ENCODE measurements around the gene HCRTR1. TPM values are rescaled to one million over a fixed set of nuclear protein-coding genes. Genes with fewer than 3 reads are reported as not detected.

HCRTR1 gene
- total and polyA plus RNA-seq, 10 of the 15 experiments (the other 5 are each of a cell fraction or from before 2014, with no cell fraction given) = not detected

DNA sequence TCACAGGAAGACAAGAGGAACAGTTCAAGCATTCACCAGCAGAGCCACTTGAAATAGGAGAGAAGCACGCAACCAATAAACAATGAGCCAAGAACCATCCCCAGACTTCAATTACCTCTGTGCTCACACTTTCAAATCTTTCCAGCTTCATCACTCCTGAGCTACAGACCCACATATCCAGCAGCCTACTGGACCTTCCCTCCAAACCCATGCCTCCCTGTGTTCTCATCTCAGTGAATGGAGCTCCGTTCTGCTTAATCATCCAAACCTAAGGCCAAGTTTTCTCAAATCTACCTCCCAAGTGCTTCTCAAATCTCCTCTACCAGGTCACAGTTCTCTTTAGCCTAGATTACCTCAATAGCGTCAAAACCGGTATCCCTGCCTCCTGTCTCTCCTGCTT is 23.5 kb downstream of the HCRTR1 start:
- Histone ChIP-seq H3K27ac (ENCODE audit: control insufficient read depth, insufficient read depth) (no peak overlapping the region), H3K4me3 (no peak overlapping the region), H3K9me3 (replicated peaks; ENCODE audit: control insufficient read depth, insufficient read depth, low read length) (no peaks in the 10 kb centered on the region), H3K27me3 (replicated peaks in 1 of 2; ENCODE audit: control insufficient read depth in 2 of 2, insufficient read depth in 2 of 2, low read length in 1 of 2) (no peaks in the 10 kb centered on the region), H2AFZ (ENCODE audit: control insufficient read depth, low read depth, low read length) (no peak overlapping the region), H3K36me3 (ENCODE audit: control insufficient read depth in 2 of 2, insufficient read depth in 2 of 2, low read length in 1 of 2) (no peaks in the 10 kb centered on the region), H3K79me2 (ENCODE audit: control insufficient read depth, insufficient read depth, low read length) (peaks cover 68% of the 10 kb centered on the region), H3K4me2 (ENCODE audit: control insufficient read depth, insufficient read depth) (no peak overlapping the region), H3K9ac (ENCODE audit: control insufficient read depth, insufficient read depth, low read length) (no peak overlapping the region), H4K20me1 (ENCODE audit: control insufficient read depth, insufficient read depth) (no peaks in the 10 kb centered on the region), H3K4me1 (ENCODE audit: control insufficient read depth, insufficient read depth, low read length) (peaks cover 9% of the 10 kb centered on the region)
- POLR2A ChIA-PET = interaction anchor here (0.6 kb wide), 1 partner anchor 33 kb away, joined by 3 read pairs; no protein-coding TSS in a partner anchor
- intact Hi-C loops (cut with micrococcal nuclease; ENCODE audit: unreplicated experiment) = no loop called here
- in situ Hi-C loops (cut with MboI) = no loop called here
- FAIRE-seq = no peak
- no TSS peak for BruUV-seq (replicated peaks)
- SMC1A ChIA-PET (ENCODE audit: uncharacterized antibody, unreplicated experiment) = interaction anchor here (0.9 to 2.1 kb wide), 4 partner anchors 9 to 91 kb away, joined by 4 to 7 read pairs (median 6); no protein-coding TSS in a partner anchor
- no peak for ATAC-seq
- no peak for DNase-seq (ENCODE audit: low read depth, low spot score)
- RAD21 ChIA-PET (ENCODE audit: unreplicated experiment) = interaction anchor here (1.3 to 2.0 kb wide), 5 partner anchors 10 to 104 kb away, joined by 3 to 9 read pairs (median 4); no protein-coding TSS in a partner anchor
- CTCF ChIA-PET = interaction anchor here (0.5 to 4.0 kb wide), 6 partner anchors 10 to 279 kb away, joined by 3 to 18 read pairs (median 4); no protein-coding TSS in a partner anchor
- 98% methylated on average over 4 of the region's 4 CpGs for WGBS (ENCODE audit: insufficient coverage, insufficient replicate concordance, low lambda C conversion rate, missing lambda C conversion rate)
- TF ChIP-seq ZBED1 (IDR thresholded peaks at IDR 0.05; ENCODE audit: borderline replicate concordance) = no peak
- TF ChIP-seq ZNF207 (IDR thresholded peaks at IDR 0.05; ENCODE audit: borderline replicate concordance) = no peak
- no peak for TF ChIP-seq NR2C1 (IDR thresholded peaks at IDR 0.05)
- TF ChIP-seq BHLHE40 (IDR thresholded peaks at IDR 0.05; ENCODE audit: borderline replicate concordance in 1 of 2, low read depth in 2 of 2, low read length in 1 of 2) = no peak
- TF ChIP-seq, protein P1, sequence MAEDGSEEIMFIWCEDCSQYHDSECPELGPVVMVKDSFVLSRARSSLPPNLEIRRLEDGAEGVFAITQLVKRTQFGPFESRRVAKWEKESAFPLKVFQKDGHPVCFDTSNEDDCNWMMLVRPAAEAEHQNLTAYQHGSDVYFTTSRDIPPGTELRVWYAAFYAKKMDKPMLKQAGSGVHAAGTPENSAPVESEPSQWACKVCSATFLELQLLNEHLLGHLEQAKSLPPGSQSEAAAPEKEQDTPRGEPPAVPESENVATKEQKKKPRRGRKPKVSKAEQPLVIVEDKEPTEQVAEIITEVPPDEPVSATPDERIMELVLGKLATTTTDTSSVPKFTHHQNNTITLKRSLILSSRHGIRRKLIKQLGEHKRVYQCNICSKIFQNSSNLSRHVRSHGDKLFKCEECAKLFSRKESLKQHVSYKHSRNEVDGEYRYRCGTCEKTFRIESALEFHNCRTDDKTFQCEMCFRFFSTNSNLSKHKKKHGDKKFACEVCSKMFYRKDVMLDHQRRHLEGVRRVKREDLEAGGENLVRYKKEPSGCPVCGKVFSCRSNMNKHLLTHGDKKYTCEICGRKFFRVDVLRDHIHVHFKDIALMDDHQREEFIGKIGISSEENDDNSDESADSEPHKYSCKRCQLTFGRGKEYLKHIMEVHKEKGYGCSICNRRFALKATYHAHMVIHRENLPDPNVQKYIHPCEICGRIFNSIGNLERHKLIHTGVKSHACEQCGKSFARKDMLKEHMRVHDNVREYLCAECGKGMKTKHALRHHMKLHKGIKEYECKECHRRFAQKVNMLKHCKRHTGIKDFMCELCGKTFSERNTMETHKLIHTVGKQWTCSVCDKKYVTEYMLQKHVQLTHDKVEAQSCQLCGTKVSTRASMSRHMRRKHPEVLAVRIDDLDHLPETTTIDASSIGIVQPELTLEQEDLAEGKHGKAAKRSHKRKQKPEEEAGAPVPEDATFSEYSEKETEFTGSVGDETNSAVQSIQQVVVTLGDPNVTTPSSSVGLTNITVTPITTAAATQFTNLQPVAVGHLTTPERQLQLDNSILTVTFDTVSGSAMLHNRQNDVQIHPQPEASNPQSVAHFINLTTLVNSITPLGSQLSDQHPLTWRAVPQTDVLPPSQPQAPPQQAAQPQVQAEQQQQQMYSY (CRISPR knock-in tag; IDR thresholded peaks at IDR 0.05) = no peak
- no peak for TF ChIP-seq MEF2A (IDR thresholded peaks at IDR 0.05; ENCODE audit: insufficient read depth, low read depth, low read length)
- TF ChIP-seq, protein P2, sequence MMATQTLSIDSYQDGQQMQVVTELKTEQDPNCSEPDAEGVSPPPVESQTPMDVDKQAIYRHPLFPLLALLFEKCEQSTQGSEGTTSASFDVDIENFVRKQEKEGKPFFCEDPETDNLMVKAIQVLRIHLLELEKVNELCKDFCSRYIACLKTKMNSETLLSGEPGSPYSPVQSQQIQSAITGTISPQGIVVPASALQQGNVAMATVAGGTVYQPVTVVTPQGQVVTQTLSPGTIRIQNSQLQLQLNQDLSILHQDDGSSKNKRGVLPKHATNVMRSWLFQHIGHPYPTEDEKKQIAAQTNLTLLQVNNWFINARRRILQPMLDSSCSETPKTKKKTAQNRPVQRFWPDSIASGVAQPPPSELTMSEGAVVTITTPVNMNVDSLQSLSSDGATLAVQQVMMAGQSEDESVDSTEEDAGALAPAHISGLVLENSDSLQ (IDR thresholded peaks at IDR 0.05) = no peak
- TF ChIP-seq IRF4 (IDR thresholded peaks at IDR 0.05; ENCODE audit: low read depth, low read length) = no peak
- no peak for TF ChIP-seq USF1 (IDR thresholded peaks at IDR 0.05; ENCODE audit: borderline replicate concordance, extremely low read length, insufficient read depth, low read depth, low read length)
- no peak for TF ChIP-seq RFX5 (IDR thresholded peaks at IDR 0.05; ENCODE audit: low read depth, low read length)
- TF ChIP-seq, protein P3, sequence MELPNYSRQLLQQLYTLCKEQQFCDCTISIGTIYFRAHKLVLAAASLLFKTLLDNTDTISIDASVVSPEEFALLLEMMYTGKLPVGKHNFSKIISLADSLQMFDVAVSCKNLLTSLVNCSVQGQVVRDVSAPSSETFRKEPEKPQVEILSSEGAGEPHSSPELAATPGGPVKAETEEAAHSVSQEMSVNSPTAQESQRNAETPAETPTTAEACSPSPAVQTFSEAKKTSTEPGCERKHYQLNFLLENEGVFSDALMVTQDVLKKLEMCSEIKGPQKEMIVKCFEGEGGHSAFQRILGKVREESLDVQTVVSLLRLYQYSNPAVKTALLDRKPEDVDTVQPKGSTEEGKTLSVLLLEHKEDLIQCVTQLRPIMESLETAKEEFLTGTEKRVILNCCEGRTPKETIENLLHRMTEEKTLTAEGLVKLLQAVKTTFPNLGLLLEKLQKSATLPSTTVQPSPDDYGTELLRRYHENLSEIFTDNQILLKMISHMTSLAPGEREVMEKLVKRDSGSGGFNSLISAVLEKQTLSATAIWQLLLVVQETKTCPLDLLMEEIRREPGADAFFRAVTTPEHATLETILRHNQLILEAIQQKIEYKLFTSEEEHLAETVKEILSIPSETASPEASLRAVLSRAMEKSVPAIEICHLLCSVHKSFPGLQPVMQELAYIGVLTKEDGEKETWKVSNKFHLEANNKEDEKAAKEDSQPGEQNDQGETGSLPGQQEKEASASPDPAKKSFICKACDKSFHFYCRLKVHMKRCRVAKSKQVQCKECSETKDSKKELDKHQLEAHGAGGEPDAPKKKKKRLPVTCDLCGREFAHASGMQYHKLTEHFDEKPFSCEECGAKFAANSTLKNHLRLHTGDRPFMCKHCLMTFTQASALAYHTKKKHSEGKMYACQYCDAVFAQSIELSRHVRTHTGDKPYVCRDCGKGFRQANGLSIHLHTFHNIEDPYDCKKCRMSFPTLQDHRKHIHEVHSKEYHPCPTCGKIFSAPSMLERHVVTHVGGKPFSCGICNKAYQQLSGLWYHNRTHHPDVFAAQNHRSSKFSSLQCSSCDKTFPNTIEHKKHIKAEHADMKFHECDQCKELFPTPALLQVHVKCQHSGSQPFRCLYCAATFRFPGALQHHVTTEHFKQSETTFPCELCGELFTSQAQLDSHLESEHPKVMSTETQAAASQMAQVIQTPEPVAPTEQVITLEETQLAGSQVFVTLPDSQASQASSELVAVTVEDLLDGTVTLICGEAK (IDR thresholded peaks at IDR 0.05; ENCODE audit: borderline replicate concordance) = no peak
- TF ChIP-seq HCFC1 (IDR thresholded peaks at IDR 0.05; ENCODE audit: low read length) = no peak
